Occipital lobe (tissue), 2 donors: ENCODE measurements around the gene RAP1GDS1. TPM values are rescaled to one million over a fixed set of nuclear protein-coding genes. Genes with fewer than 3 reads are reported as not detected.

Source experiments
- DNase-seq: peaks from one replicate; lab custom pipeline; 2025; lab: John Stamatoyannopoulos, UW
- total RNA-seq: library from RNA; depleted of rRNA; stranded (reverse); fragments of >200 nt; gene quantifications from one replicate; pipeline ENCODE4 v1.2.3, GENCODE V29; 2014

Gene RAP1GDS1
- total RNA-seq, 1 donor from 2014 or later = 245 TPM

- DNase-seq = no peak
These were observed 219.4 kb downstream of the RAP1GDS1 start for GRCh38 chr4:98480535-98480934.

- DNase-seq = no peak
These were observed 220.0 kb downstream of the RAP1GDS1 start for GRCh38 chr4:98481167-98481566.

- no peak for DNase-seq
These were observed 221.3 kb downstream of the RAP1GDS1 start for GRCh38 chr4:98482503-98482846.

GRCh38 chr4:98482847-98483806 lies 221.9 kb downstream of the RAP1GDS1 start:
- no peak for DNase-seq

- no peak for DNase-seq
These were observed 222.8 kb downstream of the RAP1GDS1 start for GRCh38 chr4:98484031-98484430.

- no peak for DNase-seq
These were observed 224.7 kb downstream of the RAP1GDS1 start for GRCh38 chr4:98485816-98486345.

- no peak for DNase-seq
These were observed 229.1 kb downstream of the RAP1GDS1 start for GRCh38 chr4:98490251-98490650.

GRCh38 chr4:98491899-98492559 lies 230.8 kb downstream of the RAP1GDS1 start:
- no peak for DNase-seq

- DNase-seq = no peak
These were observed 232.1 kb downstream of the RAP1GDS1 start for GRCh38 chr4:98493296-98493695.

Other genes with a start within 250 kb of the RAP1GDS1 start
- 15.6 TPM for gene STPG2, start 117.9 kb upstream of the RAP1GDS1 start, total RNA-seq